Glutamatergic neuron (in vitro differentiated cells): Measurements from ENCODE around the gene CTNND2. TPM values are rescaled to one million over a fixed set of nuclear protein-coding genes. Genes with fewer than 3 reads are reported as not detected.

Experiments used
- DNase-seq: peaks from one replicate; pipeline ENCODE4 v3.0.0; 2022
- H3K27ac Mint-ChIP-seq: one replicate; pipeline ENCODE4 v1.8.0; 2020; ENCODE audit warnings: mild to moderate bottlenecking, mixed read lengths, inconsistent platforms; ENCODE audit not compliant: unreplicated experiment
- H3K27me3 Mint-ChIP-seq: one replicate; pipeline ENCODE4 v1.8.0; 2020; ENCODE audit warnings: mild to moderate bottlenecking, moderate library complexity, mixed read lengths, inconsistent platforms; ENCODE audit not compliant: unreplicated experiment
- H3K36me3 Mint-ChIP-seq: one replicate; pipeline ENCODE4 v1.8.0; 2020; ENCODE audit warnings: mild to moderate bottlenecking, mixed read lengths, inconsistent platforms; ENCODE audit not compliant: unreplicated experiment
- H3K4me1 Mint-ChIP-seq: one replicate; pipeline ENCODE4 v1.8.0; 2020; ENCODE audit warnings: mild to moderate bottlenecking, low read depth, mixed read lengths, inconsistent platforms; ENCODE audit not compliant: unreplicated experiment
- H3K4me3 Mint-ChIP-seq: one replicate; pipeline ENCODE4 v1.8.0; 2020; ENCODE audit warnings: mild to moderate bottlenecking, mixed read lengths, inconsistent platforms; ENCODE audit not compliant: unreplicated experiment
- H3K9me3 Mint-ChIP-seq: one replicate; pipeline ENCODE4 v1.8.0; 2020; ENCODE audit warnings: mild to moderate bottlenecking, moderate library complexity, mixed read lengths, inconsistent platforms; ENCODE audit not compliant: unreplicated experiment
- total RNA-seq: library from RNA; stranded (reverse); fragmentation: NEBNext Ultra II Directional; extraction: Animal tissue kit (Norgen Biotek cat#: 25700); gene quantifications from one replicate; pipeline ENCODE4 v1.2.1, GENCODE V29; 2021; ENCODE audit not compliant: unreplicated experiment
- TF ChIP-seq, protein P1 (sequence below): fragments of 200-600 bp; sonication (generic); IDR thresholded peaks from one replicate; pipeline ENCODE4 v1.5.0; 2021; ENCODE audit not compliant: partially characterized antibody, unreplicated experiment

The CTNND2 gene
- total RNA-seq, 1 donor from 2014 or later, result 134 TPM

DNA sequence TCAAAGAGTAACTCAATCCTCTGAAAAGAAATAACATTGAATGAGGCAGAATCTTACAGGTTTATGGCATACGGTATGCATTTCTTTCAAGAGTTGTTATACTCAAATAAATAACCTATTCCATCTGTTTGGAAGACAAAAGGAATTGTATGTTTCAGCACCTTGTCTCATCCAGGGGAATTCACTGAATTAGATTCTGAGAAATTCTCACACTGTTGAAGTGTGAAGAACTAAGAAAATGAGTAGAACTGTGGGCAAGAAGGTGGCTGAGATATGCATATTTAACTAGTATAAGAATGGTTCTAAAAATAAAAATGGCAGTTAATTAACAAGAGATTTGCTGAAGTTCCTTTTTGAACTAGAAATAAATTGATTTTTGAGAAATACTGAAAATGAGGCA lies 863.9 kb downstream of the CTNND2 start:
- Mint-ChIP-seq H3K4me1 (no peaks in the 10 kb centered on the region), H3K27ac (no peak overlapping the region), H3K36me3 (no peaks in the 10 kb centered on the region), H3K9me3 (no peaks in the 10 kb centered on the region), H3K4me3 (no peak overlapping the region), H3K27me3 (peaks cover 1% of the 10 kb centered on the region)
- DNase-seq, result no peak
- TF ChIP-seq, protein P1, sequence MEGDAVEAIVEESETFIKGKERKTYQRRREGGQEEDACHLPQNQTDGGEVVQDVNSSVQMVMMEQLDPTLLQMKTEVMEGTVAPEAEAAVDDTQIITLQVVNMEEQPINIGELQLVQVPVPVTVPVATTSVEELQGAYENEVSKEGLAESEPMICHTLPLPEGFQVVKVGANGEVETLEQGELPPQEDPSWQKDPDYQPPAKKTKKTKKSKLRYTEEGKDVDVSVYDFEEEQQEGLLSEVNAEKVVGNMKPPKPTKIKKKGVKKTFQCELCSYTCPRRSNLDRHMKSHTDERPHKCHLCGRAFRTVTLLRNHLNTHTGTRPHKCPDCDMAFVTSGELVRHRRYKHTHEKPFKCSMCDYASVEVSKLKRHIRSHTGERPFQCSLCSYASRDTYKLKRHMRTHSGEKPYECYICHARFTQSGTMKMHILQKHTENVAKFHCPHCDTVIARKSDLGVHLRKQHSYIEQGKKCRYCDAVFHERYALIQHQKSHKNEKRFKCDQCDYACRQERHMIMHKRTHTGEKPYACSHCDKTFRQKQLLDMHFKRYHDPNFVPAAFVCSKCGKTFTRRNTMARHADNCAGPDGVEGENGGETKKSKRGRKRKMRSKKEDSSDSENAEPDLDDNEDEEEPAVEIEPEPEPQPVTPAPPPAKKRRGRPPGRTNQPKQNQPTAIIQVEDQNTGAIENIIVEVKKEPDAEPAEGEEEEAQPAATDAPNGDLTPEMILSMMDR, result no peak

DNA sequence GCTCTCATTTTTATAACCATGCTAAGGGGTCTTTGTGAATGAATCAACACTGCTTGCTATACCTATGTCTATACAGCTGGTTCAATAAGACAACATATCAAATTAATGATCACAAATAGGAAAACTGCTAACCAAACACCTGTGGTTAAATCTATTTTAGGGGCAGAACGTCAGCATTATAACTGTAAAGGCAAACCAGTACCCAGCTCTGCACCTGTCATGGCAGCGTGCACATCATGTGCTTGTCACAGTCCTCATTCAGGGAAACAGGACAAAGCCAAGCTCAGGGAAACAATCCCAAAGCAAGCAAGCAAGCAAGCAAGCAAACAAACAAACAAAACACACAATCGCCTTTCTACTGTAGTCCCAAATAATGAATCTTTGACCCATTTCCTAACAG lies 865.5 kb downstream of the CTNND2 start:
- no peaks in the 10 kb centered on the region for H3K27me3 Mint-ChIP-seq
- H3K36me3 Mint-ChIP-seq, result no peaks in the 10 kb centered on the region
- H3K4me1 Mint-ChIP-seq, result no peaks in the 10 kb centered on the region
- no peak overlapping the region for H3K27ac Mint-ChIP-seq
- H3K4me3 Mint-ChIP-seq, result no peak overlapping the region
- no peaks in the 10 kb centered on the region for H3K9me3 Mint-ChIP-seq
- no peak for DNase-seq
- TF ChIP-seq, protein P1, result no peak

DNA sequence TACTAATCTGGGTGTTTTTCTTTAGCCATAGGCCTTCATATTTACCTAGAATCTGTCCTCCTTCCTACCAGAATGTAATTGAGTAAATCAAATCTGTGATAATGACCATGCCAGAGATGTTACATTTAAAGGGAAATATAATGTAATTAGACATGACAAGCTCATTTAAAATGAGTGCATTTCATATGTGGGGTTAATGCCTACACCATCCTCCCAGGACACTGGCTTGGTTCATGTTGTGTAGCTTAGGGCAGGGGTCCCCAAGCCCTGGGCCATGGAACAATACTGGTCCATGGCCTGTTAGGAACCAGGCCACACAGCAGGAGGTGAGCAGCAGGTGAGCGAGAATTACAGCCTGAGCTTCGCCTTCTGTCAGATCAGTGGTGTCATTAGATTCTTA lies 866.3 kb downstream of the CTNND2 start:
- TF ChIP-seq, protein P1, result no peak
- H3K4me3 Mint-ChIP-seq, result no peak overlapping the region
- no peak overlapping the region for H3K27ac Mint-ChIP-seq
- H3K4me1 Mint-ChIP-seq, result no peaks in the 10 kb centered on the region
- no peaks in the 10 kb centered on the region for H3K9me3 Mint-ChIP-seq
- DNase-seq, result no peak
- H3K27me3 Mint-ChIP-seq, result no peaks in the 10 kb centered on the region
- H3K36me3 Mint-ChIP-seq, result no peaks in the 10 kb centered on the region

DNA sequence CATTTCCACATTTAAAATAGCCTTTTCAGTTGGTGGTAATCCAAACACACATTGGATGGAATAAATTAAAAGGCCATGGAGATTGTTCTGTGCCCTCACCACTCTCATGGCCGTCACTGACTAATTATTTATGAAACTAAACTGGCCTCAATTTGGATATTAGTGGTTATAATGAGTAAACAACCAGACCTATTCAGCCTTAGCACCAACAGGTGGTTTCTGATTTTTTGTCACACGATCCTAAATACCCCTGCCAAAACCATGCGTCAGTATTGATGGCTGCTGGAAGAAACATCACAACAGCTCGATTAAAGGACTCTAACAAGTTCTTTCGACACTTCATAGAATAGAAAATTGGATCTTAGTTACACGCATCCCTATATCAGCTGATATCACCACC lies 867.2 kb downstream of the CTNND2 start:
- Mint-ChIP-seq H3K9me3 (peaks cover 3% of the 10 kb centered on the region), H3K27me3 (no peaks in the 10 kb centered on the region), H3K4me3 (no peak overlapping the region), H3K4me1 (no peaks in the 10 kb centered on the region), H3K27ac (no peak overlapping the region), H3K36me3 (peaks cover 1% of the 10 kb centered on the region)
- no peak for DNase-seq
- TF ChIP-seq, protein P1, result no peak

DNA sequence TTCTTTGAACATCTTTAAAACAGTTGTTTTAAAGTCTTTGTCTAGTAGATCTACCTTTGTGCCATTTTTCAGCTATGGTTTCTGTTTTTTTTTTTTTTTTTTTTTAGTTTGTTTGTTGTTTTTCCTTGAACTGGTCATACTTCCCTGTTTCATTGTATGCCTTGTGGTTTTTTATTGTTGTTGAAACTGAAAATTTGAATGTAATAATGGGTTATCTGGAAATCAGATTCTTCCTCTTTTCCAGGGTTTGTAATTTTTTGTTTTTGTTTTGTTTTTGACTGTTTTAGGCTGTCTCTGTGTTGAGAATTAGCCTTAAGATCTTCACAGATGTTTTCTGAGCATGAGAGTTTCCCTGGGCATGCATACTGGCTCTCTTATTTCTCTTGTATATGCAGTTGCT lies 873.6 kb downstream of the CTNND2 start:
- Mint-ChIP-seq H3K4me1 (no peaks in the 10 kb centered on the region), H3K27me3 (peaks cover 2% of the 10 kb centered on the region), H3K4me3 (no peak overlapping the region), H3K27ac (no peak overlapping the region), H3K36me3 (peaks cover 25% of the 10 kb centered on the region), H3K9me3 (peaks cover 15% of the 10 kb centered on the region)
- TF ChIP-seq, protein P1, result no peak
- DNase-seq, result no peak
